ENCODE measurements around the gene THSD4.

GRCh38 chr15:71551566-71551965, 436.3 kb downstream of the THSD4 start:
- TF ChIP-seq CTCF (IDR thresholded peaks at IDR 0.05) (no peak), POLR2A (IDR thresholded peaks at IDR 0.05) (no peak)

Measured in thyroid gland (tissue), 4 donors.